Stimulated activated CD8-positive, alpha-beta memory T cell treated with anti-CD3 and anti-CD28 coated beads, Interleukin-4, amount 100 ng/mL, for 24 hours (primary cell): ENCODE measurements around the gene DLG5.
"Not testable (repeated sequence)": the region's sequence is repeated elsewhere in the genome, so short reads cannot be mapped to it uniquely, and the experiment has no call there.

ENCODE experiments used
- DNase-seq: peaks from one replicate; pipeline ENCODE4 v3.0.0-alpha.2; 2020; ENCODE audit warnings: low read depth

DLG5 gene

DNA sequence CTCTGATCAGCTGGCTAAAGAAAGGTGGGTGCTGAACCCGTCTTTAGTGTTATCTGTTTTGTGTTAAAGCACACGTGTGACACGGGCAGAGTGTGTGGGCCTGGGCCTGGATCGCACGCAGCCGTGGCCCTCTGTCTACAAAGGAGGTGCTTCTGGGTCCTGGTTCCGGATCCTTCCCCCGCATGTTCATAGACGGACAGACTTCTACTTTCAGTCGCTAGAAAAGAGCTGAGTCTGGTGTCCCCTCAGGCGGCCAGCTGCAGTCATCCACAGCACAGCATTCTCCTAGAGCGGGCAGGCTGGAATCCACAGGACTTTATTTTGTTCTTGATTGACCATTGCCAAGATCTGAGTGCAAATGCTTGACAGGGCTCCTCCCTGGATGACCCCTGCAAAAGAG is 134.4 kb downstream of the DLG5 start:
- no peak for DNase-seq

DNA sequence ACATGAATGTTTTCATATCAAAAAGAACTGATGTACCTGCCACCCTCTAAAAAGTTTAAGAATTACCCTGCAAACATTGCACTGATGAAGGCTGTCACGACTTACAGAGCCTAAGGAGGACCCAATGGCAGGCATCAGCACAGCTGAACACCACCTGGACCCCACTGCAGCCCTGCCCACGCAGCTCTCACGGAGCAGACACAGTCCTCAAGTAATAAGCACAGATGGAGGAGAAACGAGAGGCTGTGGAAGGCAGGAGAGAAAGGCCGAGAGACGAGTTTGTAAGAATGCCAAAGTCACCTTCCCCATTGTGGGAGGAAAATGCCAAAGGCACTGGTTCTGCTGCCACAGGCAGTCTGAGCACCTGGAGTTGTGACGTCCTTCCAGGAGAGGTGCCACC is 135.0 kb downstream of the DLG5 start:
- DNase-seq: no peak

DNA sequence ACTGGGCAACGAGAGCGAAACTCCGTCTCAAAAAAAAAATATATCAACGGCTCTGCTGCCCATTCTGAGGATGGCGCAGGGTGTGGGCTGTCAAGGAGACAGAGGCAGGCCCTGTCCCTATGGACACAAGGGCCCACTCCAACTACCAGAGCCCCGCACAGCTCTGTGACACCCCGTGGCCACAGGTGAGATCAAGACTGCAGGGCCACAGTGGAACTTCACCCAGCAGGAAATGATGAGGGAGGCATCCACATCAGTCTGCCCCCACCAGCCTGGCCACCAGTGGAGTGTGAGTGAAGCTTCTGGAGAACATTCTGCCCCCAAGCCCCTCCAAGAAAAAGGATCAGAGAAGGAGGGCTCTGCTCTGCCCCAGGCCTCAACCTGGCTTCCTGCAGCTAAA is 136.7 kb downstream of the DLG5 start:
- no peak for DNase-seq

DNA sequence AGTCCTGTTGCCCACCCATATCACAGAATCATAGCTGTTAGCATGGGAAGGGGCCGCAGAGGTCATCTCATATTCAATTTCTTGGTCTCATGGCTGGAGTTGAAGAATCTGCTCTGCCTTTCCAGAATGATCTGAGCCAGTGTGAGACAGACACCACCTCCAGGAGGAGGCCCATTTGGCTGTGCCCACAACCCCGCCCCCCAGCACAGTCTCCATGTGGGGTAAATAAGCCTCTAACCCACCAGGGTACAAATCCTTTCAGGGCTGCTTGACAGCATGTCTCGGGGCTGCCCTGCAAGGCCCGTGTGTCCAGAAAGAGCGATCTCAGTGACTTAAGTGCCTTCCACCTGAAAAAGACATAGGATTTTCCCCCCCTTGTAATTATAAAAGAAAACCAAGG is 137.5 kb downstream of the DLG5 start:
- DNase-seq: no peak

DNA sequence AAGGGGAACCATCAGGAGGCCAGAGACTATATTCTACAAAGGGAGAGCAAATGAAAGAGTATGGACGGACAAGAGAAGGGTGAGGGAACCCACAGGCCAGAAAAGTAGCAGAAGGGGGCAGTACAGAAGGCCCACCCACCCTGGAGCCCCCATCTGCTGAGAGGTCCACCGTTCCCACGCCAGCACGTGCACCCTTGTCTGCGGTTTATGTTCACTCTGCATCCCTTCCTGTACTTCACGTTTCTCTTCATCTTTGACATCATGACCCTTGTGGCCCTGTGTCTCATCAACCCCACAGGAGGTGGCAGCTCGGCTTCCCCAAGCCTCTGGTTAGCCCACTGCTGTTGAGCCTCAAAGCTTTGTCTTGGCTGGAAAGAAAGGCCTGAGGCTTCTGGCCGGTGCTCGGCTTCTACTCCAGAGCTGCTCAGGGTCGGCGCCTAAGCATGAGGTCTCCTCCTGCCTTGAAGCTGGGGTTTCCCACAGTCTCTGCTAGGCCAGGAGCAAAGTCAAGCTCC is 138.0 kb downstream of the DLG5 start:
- no peak for DNase-seq

- no peak for DNase-seq
Measured at GRCh38 chr10:77787440-77787839, 139.1 kb downstream of the DLG5 start.

- no peak for DNase-seq
Measured at GRCh38 chr10:77784856-77785255, 141.7 kb downstream of the DLG5 start.

GRCh38 chr10:77782328-77783061 is 144.1 kb downstream of the DLG5 start:
- DNase-seq: no peak

- no peak for DNase-seq
Measured at GRCh38 chr10:77781451-77782327, 144.9 kb downstream of the DLG5 start.

- no peak for DNase-seq
Measured at GRCh38 chr10:77780180-77780579, 146.4 kb downstream of the DLG5 start.

DNA sequence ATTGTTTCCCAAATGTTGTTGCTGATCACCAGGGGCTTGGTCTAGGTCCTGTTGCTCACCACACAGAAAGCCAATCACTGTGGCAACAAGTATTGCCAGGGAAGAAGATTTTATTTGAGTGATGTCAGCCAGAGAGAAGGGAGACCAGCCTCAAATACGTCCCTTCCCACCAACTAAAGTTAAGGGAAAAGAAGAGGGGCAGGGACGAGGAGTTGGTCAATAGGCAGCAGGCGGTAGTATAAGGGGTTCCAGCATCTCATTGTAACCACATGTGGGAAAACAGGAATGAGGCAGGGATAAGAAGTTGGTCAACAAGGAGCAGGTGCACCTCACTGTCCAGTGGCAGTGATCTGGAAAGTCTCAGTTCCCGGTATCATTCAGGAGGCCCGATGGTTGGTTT is 150.1 kb downstream of the DLG5 start:
- no peak for DNase-seq

GRCh38 chr10:77774940-77775391 is 151.6 kb downstream of the DLG5 start:
- no peak for DNase-seq

- DNase-seq: no peak
Measured at GRCh38 chr10:77773631-77774426, 152.7 kb downstream of the DLG5 start.

DNA sequence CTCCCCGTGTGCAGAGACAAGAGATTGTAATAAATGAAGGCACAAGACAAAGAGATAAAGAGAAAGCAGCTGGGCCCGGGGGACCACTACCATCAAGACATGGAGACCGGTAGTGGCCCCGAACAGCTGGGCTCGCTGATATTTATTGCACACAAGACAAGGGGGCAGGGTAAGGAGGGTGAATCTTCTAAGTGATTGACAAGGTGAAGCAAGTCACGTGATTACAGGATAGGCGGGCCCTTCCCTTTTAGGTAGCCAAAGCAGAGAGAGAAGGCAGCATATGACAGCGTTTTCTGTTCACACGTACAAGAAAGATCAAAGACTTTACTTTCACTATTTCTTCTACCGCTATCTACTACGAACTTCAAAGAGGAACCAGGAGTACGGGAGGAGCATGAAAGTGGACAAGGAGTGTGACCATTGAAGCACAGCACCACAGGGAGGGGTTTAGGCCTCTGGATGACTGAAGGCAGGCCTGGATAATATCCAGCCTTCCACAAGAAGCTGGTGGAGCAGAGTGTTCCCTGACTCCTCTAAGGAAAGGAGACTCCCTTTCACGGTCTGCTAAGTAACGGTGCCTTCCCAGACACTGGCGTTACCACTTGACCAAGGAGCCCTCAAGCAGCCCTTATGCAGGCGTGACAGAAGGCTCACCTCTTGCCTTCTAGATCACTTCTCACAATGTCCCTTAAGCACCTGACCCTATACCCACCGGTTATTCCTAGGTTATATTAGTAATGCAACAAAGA is 153.5 kb downstream of the DLG5 start:
- DNase-seq: not testable (repeated sequence)

DNA sequence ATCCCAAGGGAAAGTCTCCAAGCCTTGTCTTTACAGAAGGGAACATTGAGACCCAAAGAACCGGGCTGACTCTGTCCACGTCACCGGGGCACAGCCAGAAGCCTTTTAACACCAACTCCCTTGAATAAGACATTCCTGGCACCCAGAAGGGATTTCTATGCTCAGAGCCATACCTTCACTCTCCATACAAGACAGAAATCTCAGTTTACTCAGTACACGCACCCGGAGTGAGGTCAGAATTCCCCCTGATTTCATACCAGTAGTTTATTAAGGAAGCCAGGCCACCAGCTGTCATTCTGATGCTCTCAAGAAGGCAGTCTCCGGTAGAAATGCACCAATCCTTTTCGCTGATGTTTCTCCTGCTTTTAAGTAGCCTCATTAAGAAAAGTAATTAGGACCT is 154.7 kb downstream of the DLG5 start:
- DNase-seq: no peak

- no peak for DNase-seq
Measured at GRCh38 chr10:77771450-77771849, 155.1 kb downstream of the DLG5 start.

- DNase-seq: no peak
Measured at GRCh38 chr10:77770868-77771175, 155.7 kb downstream of the DLG5 start.

GRCh38 chr10:77770081-77770867 is 156.3 kb downstream of the DLG5 start:
- DNase-seq: no peak

DNA sequence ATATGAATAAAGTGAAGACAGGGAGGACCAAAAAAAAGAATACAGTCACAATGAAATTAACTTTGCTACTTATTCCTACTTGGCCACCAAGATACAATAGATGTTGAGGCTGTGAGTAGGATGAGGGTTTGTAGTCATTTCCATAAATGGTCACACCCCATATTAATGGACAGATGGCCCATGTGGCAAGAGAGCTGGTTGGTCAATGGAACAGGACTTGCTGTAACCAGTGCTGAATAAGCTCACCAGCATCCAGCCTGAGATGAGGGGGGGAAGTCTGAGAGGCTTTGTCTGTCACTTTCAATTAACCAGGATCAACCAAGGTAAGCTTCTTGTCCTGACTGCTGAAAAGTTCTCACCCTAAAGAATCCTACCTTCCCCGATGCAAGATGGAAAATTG is 158.5 kb downstream of the DLG5 start:
- no peak for DNase-seq

DNA sequence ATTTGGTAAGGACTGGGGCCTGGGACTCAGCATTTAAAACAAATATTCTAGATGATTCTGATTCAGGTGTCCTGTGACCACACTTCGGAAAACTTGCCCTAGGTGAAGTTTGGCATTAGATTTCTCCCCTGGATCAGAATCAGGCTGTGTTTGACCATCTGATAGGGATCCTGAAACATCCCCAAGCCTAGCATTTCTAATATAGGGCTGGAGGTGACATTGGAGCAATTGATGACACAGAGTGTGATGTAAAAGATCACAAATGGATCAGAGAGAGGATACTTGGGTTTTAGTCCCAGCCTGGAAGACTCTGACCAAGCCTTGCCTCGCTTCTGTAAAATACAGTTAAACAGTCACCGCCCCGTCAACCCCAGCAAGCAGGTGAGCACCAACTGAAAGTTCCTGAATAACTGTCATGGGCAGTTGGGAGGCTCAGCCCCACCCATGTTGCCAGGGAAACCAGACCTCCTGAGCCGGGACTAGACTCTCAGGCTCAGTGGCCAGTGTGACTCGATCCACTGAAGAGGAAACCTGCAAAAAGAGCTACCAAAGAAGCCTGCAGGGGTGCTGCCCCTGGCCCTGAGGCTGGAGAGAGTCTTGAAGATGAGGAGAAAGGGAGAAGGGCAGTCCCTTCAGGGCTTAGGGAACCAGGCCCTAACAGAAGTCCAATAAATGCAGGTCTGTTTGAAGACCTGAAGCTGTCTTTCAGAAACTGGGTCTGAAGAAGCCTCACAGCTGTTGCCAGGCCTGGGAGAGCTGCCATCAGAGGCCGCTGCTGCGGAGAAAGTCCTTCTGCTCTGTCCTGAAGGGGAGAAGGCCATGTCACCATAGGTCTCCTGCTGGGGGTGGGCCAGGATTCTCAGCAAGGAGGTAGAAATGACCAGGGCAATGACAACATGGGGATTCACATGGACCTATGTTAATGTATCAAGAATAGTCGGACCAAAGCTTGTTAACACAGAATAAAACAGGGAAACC is 162.8 kb downstream of the DLG5 start:
- DNase-seq: no peak
